Caco-2 (cell line): ENCODE results near the gene HEATR1. TPM values are rescaled to one million over a fixed set of nuclear protein-coding genes. Genes with fewer than 3 reads are reported as not detected.

Experiments
- BruUV-seq: library from RNA; stranded (reverse); fragments of 400-500 nt; replicated peaks from 2 replicates; lab custom pipeline; 2021; lab: Mats Ljungman, UMichigan
- CTCF ChIA-PET: fragments of 300-600 bp; sonication (Branson Sonifier 250); formaldehyde crosslinking; loops from one replicate; lab custom pipeline; 2022; ENCODE audit warnings: antibody characterized with exemption; lab: Charles Lee
- POLR2A ChIA-PET: fragments of 300-600 bp; sonication (Branson Sonifier 250); formaldehyde crosslinking; loops from one replicate; lab custom pipeline; 2022; ENCODE audit warnings: antibody characterized with exemption; lab: Charles Lee
- DNase-seq, 2 experiments: peaks; one replicate each; pipeline versions ENCODE4 v3.0.0 to v3.0.0-alpha.2; 2020 to 2022
- H3K27me3 ChIP-seq: replicated peaks from 2 replicates; pipeline ENCODE4 v1.6.0; 2011; ENCODE audit warnings: low read length; ENCODE audit not compliant: control insufficient read depth, insufficient read depth
- H3K36me3 ChIP-seq: 2 replicates; pipeline ENCODE4 v1.5.1; 2011; ENCODE audit warnings: low read length; ENCODE audit not compliant: control insufficient read depth, insufficient read depth
- H3K4me1 ChIP-seq: fragments of 250-450 bp; sonication (Bioruptor Pico); 2 replicates; pipeline ENCODE4 v1.5.1; 2020; ENCODE audit warnings: mild to moderate bottlenecking
- H3K4me3 ChIP-seq: 2 replicates; pipeline ENCODE4 v1.5.1; 2011; ENCODE audit warnings: low read depth, mild to moderate bottlenecking, control low read depth, low read length
- H3K9me3 ChIP-seq: fragments of 250-450 bp; sonication (Bioruptor Pico); 2 replicates; pipeline ENCODE4 v1.5.1; 2020; ENCODE audit warnings: mild to moderate bottlenecking, moderate library complexity
- H3K27ac Mint-ChIP-seq: one replicate; pipeline ENCODE4 v1.8.0; 2022; ENCODE audit warnings: mixed read lengths; ENCODE audit not compliant: unreplicated experiment
- H3K27me3 Mint-ChIP-seq: one replicate; pipeline ENCODE4 v1.8.0; 2022; ENCODE audit warnings: mixed read lengths; ENCODE audit not compliant: insufficient read depth, unreplicated experiment
- H3K36me3 Mint-ChIP-seq: one replicate; pipeline ENCODE4 v1.8.0; 2022; ENCODE audit warnings: mild to moderate bottlenecking, mixed read lengths; ENCODE audit not compliant: insufficient read depth, unreplicated experiment
- H3K4me1 Mint-ChIP-seq: one replicate; pipeline ENCODE4 v1.8.0; 2022; ENCODE audit warnings: low read depth, mixed read lengths; ENCODE audit not compliant: unreplicated experiment
- H3K4me3 Mint-ChIP-seq: one replicate; pipeline ENCODE4 v1.8.0; 2022; ENCODE audit warnings: mild to moderate bottlenecking, moderate library complexity, mixed read lengths; ENCODE audit not compliant: unreplicated experiment
- H3K9me3 Mint-ChIP-seq: one replicate; pipeline ENCODE4 v1.8.0; 2022; ENCODE audit warnings: mixed read lengths; ENCODE audit not compliant: unreplicated experiment
- intact Hi-C: fragments of 100-400 bp; cut with micrococcal nuclease; formaldehyde crosslinking; loops from one replicate; pipeline ENCODE4 v1.10.0; 2022; ENCODE audit not compliant: unreplicated experiment
- total RNA-seq: library from RNA; stranded (reverse); gene quantifications from 2 replicates; pipeline ENCODE4 v1.2.3, GENCODE V29; 2022
- TF ChIP-seq, protein P1 (sequence below), 2 experiments: fragments of 200-600 bp in 1 of 2; IDR thresholded peaks; 1 replicate in 1 of 2; 2 replicates in 1 of 2; pipeline versions ENCODE4 v1.5.1 to v1.8.0; 2011 to 2022; ENCODE audit warnings: antibody characterized with exemption in 1 of 2, control low read depth in 1 of 2, inconsistent platforms in 1 of 2, low read depth in 1 of 2, low read length in 1 of 2, mild to moderate bottlenecking in 1 of 2, moderate library complexity in 1 of 2; ENCODE audit not compliant: insufficient read depth in 1 of 2, severe bottlenecking in 1 of 2, unreplicated experiment in 1 of 2

Gene HEATR1
- total RNA-seq, 1 experiment from 2014 or later = 56.5 TPM

DNA sequence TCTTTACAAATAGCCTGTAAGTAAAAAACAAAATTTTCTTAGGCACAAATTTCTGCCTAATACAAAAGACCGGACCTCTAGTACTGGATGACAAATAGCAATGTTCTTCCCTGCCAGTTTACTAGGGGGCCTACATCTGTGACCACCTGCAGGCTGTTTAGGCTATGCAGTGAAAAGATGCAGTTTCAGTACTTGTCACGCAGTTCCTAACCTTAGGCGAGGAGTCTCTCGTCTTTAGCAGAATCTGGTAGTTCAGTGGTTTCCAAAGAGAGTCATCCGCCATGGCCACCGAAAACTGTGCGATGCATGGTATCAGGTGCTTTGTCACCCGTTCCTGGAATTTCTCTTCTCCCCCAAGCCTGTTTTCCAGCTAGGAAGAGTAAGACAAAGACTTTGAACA, 50.9 kb downstream of the HEATR1 start:
- Histone ChIP-seq H3K9me3 (no peaks in the 10 kb centered on the region), H3K4me1 (no peaks in the 10 kb centered on the region), H3K4me3 (no peak overlapping the region), H3K36me3 (no peaks in the 10 kb centered on the region; the same call in 1 of the 2 replicates), H3K27me3 (no peaks in the 10 kb centered on the region)
- no peaks in the 10 kb centered on the region for H3K9me3 Mint-ChIP-seq
- H3K27ac Mint-ChIP-seq = no peak overlapping the region
- intact Hi-C loops = no loop called here
- TF ChIP-seq, protein P1, sequence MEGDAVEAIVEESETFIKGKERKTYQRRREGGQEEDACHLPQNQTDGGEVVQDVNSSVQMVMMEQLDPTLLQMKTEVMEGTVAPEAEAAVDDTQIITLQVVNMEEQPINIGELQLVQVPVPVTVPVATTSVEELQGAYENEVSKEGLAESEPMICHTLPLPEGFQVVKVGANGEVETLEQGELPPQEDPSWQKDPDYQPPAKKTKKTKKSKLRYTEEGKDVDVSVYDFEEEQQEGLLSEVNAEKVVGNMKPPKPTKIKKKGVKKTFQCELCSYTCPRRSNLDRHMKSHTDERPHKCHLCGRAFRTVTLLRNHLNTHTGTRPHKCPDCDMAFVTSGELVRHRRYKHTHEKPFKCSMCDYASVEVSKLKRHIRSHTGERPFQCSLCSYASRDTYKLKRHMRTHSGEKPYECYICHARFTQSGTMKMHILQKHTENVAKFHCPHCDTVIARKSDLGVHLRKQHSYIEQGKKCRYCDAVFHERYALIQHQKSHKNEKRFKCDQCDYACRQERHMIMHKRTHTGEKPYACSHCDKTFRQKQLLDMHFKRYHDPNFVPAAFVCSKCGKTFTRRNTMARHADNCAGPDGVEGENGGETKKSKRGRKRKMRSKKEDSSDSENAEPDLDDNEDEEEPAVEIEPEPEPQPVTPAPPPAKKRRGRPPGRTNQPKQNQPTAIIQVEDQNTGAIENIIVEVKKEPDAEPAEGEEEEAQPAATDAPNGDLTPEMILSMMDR (IDR thresholded peaks at IDR 0.05; ENCODE audit: insufficient read depth in 1 of 2, low read depth in 1 of 2, low read length in 1 of 2, severe bottlenecking in 1 of 2, unreplicated experiment in 1 of 2) = no peak
- H3K4me1 Mint-ChIP-seq = no peaks in the 10 kb centered on the region
- BruUV-seq = no TSS peak
- peaks cover 88% of the 10 kb centered on the region for H3K36me3 Mint-ChIP-seq
- DNase-seq = no peak
- ChIA-PET CTCF (no interaction called here), POLR2A (no interaction called here)
- no peaks in the 10 kb centered on the region for H3K27me3 Mint-ChIP-seq
- no peak overlapping the region for H3K4me3 Mint-ChIP-seq

DNA sequence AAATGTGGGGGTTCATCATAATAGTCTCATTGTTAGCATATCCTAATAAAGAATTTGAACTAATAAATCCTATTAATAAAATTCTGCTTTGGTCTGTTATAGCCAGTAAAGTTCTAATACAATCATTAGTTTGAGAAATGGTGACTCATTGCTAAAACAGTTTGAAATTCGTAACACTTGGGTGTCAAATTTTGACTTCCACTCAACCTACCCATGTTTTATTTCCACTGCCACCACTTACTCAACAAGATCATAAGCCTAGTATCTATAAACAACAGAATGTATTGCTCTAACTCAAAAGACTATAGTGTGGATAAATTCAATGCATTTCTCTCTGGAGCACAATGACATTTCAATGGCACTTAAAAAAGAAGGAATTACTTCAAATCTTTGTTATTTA, 51.4 kb downstream of the HEATR1 start:
- Mint-ChIP-seq H3K4me3 (no peak overlapping the region), H3K9me3 (no peaks in the 10 kb centered on the region), H3K27me3 (no peaks in the 10 kb centered on the region), H3K27ac (no peak overlapping the region), H3K36me3 (peaks cover 88% of the 10 kb centered on the region), H3K4me1 (no peaks in the 10 kb centered on the region)
- H3K36me3 ChIP-seq = no peaks in the 10 kb centered on the region; the same call in 1 of the 2 replicates
- no peaks in the 10 kb centered on the region for H3K27me3 ChIP-seq
- no peak overlapping the region for H3K4me3 ChIP-seq
- DNase-seq = no peak
- no TSS peak for BruUV-seq
- intact Hi-C loops = no loop called here
- CTCF ChIA-PET = no interaction called here
- TF ChIP-seq, protein P1 (IDR thresholded peaks at IDR 0.05; ENCODE audit: insufficient read depth in 1 of 2, low read depth in 1 of 2, low read length in 1 of 2, severe bottlenecking in 1 of 2, unreplicated experiment in 1 of 2) = no peak
- POLR2A ChIA-PET = no interaction called here
- no peaks in the 10 kb centered on the region for H3K4me1 ChIP-seq
- H3K9me3 ChIP-seq = no peaks in the 10 kb centered on the region

DNA sequence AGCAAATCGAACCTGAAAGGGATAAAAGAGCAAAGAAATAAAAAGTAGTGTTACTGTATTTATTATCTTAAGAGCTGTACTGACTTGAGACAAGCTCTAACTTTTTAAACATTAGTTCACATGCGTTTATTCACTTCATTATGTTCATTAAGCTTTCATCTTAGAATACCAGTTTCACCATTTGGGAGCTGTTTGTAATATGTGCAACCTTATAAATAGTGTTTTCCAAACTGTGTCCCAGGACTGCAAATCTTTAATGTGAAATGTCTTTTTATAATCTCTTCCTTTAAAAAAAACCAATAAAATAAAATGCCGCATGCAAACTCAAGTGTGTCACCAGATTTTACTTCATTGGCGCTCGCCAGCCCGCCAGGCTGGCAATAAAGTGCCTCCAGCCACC, 52.2 kb downstream of the HEATR1 start:
- no TSS peak for BruUV-seq
- Mint-ChIP-seq H3K27ac (no peak overlapping the region), H3K36me3 (peaks cover 92% of the 10 kb centered on the region), H3K4me1 (no peaks in the 10 kb centered on the region), H3K9me3 (no peaks in the 10 kb centered on the region), H3K4me3 (no peak overlapping the region), H3K27me3 (no peaks in the 10 kb centered on the region)
- H3K4me3 ChIP-seq = no peak overlapping the region
- no peaks in the 10 kb centered on the region for H3K27me3 ChIP-seq
- no peaks in the 10 kb centered on the region for H3K9me3 ChIP-seq
- H3K36me3 ChIP-seq = no peaks in the 10 kb centered on the region; the same call in 1 of the 2 replicates
- TF ChIP-seq, protein P1 (IDR thresholded peaks at IDR 0.05; ENCODE audit: insufficient read depth in 1 of 2, low read depth in 1 of 2, low read length in 1 of 2, severe bottlenecking in 1 of 2, unreplicated experiment in 1 of 2) = no peak
- intact Hi-C loops = no loop called here
- no peaks in the 10 kb centered on the region for H3K4me1 ChIP-seq
- CTCF ChIA-PET = no interaction called here
- POLR2A ChIA-PET = no interaction called here
- DNase-seq = no peak
